ENCODE data around the gene TSPAN9.

DNA sequence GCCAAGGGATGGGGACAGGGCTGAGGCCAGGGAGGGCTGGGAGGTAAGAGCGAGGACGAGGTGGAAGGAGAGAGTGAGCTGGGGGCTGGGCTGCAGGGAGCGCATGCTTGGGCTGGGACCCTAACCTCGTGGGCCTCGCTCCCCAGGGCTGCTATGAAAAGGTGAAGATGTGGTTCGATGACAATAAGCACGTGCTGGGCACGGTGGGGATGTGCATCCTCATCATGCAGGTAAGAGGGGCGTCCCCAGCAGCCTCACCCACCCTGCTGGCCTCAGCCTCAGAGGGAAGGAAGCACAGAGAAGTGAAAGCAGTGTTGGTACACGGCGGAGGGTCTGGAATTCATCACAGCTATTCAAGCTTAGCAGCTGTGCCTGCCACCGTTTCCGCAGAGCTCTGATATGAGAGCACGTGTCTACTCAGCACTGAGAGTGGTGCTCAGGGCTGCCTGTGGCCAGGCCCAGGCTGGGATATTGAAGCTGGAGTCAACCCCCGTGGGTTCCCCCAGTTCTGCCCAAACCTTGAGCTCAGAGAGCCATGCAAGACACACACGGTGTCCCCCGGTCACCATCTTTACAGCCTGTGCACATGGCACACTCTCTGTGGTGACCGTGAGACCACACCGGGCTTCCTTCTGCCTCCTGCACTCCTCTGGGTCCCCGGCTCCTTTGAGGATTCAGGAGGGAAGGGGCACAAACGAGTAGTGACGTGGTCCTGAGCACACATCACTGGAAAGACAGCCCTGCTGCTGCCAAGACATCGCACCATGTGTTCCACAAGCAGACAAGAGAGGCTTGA, 204.6 kb downstream of the TSPAN9 start:
- TF ChIP-seq NANOG (IDR thresholded peaks at IDR 0.05; ENCODE audit: borderline replicate concordance), result no peak
- TF ChIP-seq, protein P1, sequence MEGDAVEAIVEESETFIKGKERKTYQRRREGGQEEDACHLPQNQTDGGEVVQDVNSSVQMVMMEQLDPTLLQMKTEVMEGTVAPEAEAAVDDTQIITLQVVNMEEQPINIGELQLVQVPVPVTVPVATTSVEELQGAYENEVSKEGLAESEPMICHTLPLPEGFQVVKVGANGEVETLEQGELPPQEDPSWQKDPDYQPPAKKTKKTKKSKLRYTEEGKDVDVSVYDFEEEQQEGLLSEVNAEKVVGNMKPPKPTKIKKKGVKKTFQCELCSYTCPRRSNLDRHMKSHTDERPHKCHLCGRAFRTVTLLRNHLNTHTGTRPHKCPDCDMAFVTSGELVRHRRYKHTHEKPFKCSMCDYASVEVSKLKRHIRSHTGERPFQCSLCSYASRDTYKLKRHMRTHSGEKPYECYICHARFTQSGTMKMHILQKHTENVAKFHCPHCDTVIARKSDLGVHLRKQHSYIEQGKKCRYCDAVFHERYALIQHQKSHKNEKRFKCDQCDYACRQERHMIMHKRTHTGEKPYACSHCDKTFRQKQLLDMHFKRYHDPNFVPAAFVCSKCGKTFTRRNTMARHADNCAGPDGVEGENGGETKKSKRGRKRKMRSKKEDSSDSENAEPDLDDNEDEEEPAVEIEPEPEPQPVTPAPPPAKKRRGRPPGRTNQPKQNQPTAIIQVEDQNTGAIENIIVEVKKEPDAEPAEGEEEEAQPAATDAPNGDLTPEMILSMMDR (conservative IDR thresholded peaks at IDR 0.05; ENCODE audit: low read depth in 2 of 2), result no peak
- no peak for TF ChIP-seq POLR2AphosphoS5 (IDR thresholded peaks at IDR 0.05; ENCODE audit: low read depth)
- TF ChIP-seq EZH2phosphoT487 (IDR thresholded peaks at IDR 0.05; ENCODE audit: unreplicated experiment), result no peak
- TF ChIP-seq CREB1 (CRISPR knock-in tag; IDR thresholded peaks at IDR 0.05; ENCODE audit: low read depth), result no peak
- TF ChIP-seq EZH2 (IDR thresholded peaks at IDR 0.05; ENCODE audit: low read depth, unreplicated experiment), result no peak
- TF ChIP-seq, protein P2, sequence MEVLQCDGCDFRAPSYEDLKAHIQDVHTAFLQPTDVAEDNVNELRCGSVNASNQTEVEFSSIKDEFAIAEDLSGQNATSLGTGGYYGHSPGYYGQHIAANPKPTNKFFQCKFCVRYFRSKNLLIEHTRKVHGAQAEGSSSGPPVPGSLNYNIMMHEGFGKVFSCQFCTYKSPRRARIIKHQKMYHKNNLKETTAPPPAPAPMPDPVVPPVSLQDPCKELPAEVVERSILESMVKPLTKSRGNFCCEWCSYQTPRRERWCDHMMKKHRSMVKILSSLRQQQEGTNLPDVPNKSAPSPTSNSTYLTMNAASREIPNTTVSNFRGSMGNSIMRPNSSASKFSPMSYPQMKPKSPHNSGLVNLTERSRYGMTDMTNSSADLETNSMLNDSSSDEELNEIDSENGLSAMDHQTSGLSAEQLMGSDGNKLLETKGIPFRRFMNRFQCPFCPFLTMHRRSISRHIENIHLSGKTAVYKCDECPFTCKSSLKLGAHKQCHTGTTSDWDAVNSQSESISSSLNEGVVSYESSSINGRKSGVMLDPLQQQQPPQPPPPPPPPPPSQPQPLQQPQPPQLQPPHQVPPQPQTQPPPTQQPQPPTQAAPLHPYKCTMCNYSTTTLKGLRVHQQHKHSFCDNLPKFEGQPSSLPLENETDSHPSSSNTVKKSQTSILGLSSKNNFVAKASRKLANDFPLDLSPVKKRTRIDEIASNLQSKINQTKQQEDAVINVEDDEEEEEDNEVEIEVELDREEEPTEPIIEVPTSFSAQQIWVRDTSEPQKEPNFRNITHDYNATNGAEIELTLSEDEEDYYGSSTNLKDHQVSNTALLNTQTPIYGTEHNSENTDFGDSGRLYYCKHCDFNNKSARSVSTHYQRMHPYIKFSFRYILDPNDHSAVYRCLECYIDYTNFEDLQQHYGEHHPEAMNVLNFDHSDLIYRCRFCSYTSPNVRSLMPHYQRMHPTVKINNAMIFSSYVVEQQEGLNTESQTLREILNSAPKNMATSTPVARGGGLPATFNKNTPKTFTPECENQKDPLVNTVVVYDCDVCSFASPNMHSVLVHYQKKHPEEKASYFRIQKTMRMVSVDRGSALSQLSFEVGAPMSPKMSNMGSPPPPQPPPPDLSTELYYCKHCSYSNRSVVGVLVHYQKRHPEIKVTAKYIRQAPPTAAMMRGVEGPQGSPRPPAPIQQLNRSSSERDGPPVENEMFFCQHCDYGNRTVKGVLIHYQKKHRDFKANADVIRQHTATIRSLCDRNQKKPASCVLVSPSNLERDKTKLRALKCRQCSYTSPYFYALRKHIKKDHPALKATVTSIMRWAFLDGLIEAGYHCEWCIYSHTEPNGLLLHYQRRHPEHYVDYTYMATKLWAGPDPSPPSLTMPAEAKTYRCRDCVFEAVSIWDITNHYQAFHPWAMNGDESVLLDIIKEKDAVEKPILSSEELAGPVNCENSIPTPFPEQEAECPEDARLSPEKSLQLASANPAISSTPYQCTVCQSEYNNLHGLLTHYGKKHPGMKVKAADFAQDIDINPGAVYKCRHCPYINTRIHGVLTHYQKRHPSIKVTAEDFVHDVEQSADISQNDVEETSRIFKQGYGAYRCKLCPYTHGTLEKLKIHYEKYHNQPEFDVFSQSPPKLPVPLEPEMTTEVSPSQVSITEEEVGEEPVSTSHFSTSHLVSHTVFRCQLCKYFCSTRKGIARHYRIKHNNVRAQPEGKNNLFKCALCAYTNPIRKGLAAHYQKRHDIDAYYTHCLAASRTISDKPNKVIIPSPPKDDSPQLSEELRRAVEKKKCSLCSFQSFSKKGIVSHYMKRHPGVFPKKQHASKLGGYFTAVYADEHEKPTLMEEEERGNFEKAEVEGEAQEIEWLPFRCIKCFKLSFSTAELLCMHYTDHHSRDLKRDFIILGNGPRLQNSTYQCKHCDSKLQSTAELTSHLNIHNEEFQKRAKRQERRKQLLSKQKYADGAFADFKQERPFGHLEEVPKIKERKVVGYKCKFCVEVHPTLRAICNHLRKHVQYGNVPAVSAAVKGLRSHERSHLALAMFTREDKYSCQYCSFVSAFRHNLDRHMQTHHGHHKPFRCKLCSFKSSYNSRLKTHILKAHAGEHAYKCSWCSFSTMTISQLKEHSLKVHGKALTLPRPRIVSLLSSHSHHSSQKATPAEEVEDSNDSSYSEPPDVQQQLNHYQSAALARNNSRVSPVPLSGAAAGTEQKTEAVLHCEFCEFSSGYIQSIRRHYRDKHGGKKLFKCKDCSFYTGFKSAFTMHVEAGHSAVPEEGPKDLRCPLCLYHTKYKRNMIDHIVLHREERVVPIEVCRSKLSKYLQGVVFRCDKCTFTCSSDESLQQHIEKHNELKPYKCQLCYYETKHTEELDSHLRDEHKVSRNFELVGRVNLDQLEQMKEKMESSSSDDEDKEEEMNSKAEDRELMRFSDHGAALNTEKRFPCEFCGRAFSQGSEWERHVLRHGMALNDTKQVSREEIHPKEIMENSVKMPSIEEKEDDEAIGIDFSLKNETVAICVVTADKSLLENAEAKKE (CRISPR knock-in tag; IDR thresholded peaks at IDR 0.05), result no peak
- TF ChIP-seq, protein P3, sequence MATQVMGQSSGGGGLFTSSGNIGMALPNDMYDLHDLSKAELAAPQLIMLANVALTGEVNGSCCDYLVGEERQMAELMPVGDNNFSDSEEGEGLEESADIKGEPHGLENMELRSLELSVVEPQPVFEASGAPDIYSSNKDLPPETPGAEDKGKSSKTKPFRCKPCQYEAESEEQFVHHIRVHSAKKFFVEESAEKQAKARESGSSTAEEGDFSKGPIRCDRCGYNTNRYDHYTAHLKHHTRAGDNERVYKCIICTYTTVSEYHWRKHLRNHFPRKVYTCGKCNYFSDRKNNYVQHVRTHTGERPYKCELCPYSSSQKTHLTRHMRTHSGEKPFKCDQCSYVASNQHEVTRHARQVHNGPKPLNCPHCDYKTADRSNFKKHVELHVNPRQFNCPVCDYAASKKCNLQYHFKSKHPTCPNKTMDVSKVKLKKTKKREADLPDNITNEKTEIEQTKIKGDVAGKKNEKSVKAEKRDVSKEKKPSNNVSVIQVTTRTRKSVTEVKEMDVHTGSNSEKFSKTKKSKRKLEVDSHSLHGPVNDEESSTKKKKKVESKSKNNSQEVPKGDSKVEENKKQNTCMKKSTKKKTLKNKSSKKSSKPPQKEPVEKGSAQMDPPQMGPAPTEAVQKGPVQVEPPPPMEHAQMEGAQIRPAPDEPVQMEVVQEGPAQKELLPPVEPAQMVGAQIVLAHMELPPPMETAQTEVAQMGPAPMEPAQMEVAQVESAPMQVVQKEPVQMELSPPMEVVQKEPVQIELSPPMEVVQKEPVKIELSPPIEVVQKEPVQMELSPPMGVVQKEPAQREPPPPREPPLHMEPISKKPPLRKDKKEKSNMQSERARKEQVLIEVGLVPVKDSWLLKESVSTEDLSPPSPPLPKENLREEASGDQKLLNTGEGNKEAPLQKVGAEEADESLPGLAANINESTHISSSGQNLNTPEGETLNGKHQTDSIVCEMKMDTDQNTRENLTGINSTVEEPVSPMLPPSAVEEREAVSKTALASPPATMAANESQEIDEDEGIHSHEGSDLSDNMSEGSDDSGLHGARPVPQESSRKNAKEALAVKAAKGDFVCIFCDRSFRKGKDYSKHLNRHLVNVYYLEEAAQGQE (IDR thresholded peaks at IDR 0.05; ENCODE audit: unreplicated experiment), result no peak
- no peak for TF ChIP-seq JUNB (IDR thresholded peaks at IDR 0.05; ENCODE audit: unreplicated experiment)
- no peak for TF ChIP-seq ZNF114 (CRISPR knock-in tag; IDR thresholded peaks at IDR 0.05)
